Thyroid gland (tissue), 4 donors: Measurements from ENCODE around the gene MRPS9.

Source experiments
- CTCF ChIP-seq, 6 experiments: fragments of 200-600 bp in 3 of 6; fragments of 450-650 bp in 3 of 6; sonication (generic) in 3 of 6; IDR thresholded peaks; one replicate each; pipeline ENCODE4 v1.5.1; 2016 to 2019; ENCODE audit warnings: antibody characterized with exemption in 6 of 6, mild to moderate bottlenecking in 2 of 6, inconsistent platforms in 1 of 6, moderate library complexity in 1 of 6
- POLR2A ChIP-seq, 2 donors: fragments of 450-650 bp; IDR thresholded peaks; one replicate each; pipeline ENCODE4 v1.6.1; 2017; ENCODE audit warnings: antibody characterized with exemption in 2 of 2, mild to moderate bottlenecking in 2 of 2, moderate library complexity in 1 of 2

- TF ChIP-seq CTCF (IDR thresholded peaks at IDR 0.05) (no peak), POLR2A (IDR thresholded peaks at IDR 0.05) (no peak)
Observed at GRCh38 chr2:105005181-105005951, 32.5 kb upstream of the MRPS9 start.
